HG03175 (cell line): ENCODE measurements around the gene IL19.
"Not testable (repeated sequence)": the region's sequence is repeated elsewhere in the genome, so short reads cannot be mapped to it uniquely, and the experiment has no call there.

Experiments used
- ATAC-seq: cut with Tn5 transposase; IDR thresholded peaks from one replicate; pipeline ENCODE4 v1.9.1; 2021; ENCODE audit warnings: mild to moderate bottlenecking, moderate library complexity; ENCODE audit not compliant: unreplicated experiment

The IL19 gene

GRCh38 chr1:206852662-206853061, 82.1 kb downstream of the IL19 start:
- ATAC-seq = not testable (repeated sequence)

GRCh38 chr1:206853696-206854095, 83.1 kb downstream of the IL19 start:
- not testable (repeated sequence) for ATAC-seq

GRCh38 chr1:206854401-206855129, 84.0 kb downstream of the IL19 start:
- no peak for ATAC-seq

DNA sequence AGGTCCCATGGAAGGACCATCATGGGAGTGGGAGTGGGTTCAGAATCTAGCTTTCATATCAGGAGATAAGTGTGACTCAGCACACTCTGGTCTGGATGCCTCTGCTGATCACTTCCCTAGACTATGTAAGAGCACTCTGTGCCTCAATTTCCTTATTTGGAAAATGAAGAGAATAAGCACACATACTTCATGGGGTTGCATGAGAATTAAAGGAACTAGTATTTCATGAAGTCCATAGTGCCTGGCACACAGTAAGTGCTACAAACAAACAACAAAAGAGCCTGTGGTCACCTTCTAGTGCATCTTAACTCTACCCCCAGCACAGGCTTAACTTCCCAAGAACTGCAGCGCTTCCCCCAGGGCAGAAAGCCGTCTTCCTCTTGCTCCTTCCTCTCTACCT, 85.3 kb downstream of the IL19 start:
- no peak for ATAC-seq

- no peak for ATAC-seq
Observed at GRCh38 chr1:206856674-206857464, 86.3 kb downstream of the IL19 start.

DNA sequence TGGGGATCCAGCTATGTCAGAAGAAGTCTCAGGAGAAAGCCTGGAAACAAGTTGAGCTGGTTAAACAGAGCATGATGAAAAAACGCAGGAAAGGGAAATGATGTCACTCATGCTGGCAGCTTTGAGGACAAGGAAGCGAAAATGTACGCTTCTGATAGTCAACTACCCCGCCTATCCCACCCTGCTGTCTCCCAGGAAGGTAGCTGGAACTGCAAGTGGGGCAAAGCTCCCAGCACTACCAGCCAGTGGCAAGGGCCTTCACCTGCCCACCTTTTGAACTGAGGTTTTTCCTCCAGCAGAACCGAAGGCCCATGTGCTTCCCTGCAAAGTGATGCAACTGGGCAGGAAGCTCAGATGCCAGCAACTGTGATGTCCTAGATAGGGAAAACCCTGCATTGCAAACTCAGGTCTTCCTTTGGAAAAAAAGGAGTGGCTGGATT, 88.5 kb downstream of the IL19 start:
- no peak for ATAC-seq

DNA sequence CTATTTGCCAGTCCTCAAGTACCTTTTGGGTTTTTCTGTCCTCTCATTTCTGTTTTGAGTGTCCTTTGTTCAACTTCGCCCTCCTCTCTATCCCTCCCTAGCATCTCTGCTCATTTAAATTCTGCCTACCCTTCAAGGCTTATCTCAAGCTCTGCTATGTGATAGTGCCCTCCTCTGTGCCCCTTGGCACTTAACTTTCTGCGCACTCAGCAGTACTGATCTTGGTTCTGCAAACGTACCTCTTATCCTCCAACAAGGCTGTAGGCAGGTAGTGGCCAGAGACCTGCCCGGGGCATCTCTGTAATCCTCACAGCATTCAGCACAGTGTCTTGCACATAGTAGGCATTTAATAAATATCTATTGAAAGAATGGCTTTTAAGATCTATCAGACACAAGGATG, 89.6 kb downstream of the IL19 start:
- no peak for ATAC-seq

DNA sequence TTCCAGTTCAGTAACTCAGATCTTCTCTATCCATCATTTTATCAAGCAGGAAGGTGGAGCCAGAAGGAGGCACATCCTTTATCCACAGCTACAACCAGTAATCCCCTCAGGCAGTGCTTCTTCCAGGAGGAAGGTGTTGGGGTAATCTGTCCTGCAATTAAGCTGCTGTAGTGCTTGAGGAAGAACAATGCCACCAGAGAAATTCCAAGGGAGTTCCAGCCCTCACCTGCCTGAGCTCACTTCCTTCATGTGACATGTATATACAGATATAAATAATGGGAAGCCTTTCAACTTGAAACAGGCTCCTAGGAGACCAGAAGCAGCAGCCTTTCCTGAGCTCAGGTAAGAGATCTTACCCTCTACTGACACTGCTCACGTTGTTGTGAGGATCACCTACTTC, 92.7 kb downstream of the IL19 start:
- ATAC-seq = no peak

- ATAC-seq = no peak
Observed at GRCh38 chr1:206864939-206865671, 94.5 kb downstream of the IL19 start, which contains the start of gene IL20. TSS of gene IL20 (plus strand) at chr1:206865623. CDS start at chr1:206865853, 230 bp downstream.

GRCh38 chr1:206866062-206866461, 95.5 kb downstream of the IL19 start:
- no peak for ATAC-seq

GRCh38 chr1:206867239-206867638, 96.7 kb downstream of the IL19 start:
- ATAC-seq = no peak

- no peak for ATAC-seq
Observed at GRCh38 chr1:206867716-206868115, 97.1 kb downstream of the IL19 start.

DNA sequence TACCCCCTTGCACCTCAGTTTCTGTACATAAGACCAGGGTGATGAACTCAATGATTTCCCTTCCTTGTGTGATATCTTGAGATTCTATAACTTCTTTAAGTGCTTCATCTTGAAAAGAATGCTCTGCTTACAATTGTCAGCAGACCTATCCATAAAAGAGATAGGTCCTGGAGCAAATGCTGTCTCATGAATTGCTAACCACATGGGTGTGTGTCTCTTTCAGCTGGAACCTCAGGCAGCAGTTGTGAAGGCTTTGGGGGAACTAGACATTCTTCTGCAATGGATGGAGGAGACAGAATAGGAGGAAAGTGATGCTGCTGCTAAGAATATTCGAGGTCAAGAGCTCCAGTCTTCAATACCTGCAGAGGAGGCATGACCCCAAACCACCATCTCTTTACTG, 97.7 kb downstream of the IL19 start:
- no peak for ATAC-seq

DNA sequence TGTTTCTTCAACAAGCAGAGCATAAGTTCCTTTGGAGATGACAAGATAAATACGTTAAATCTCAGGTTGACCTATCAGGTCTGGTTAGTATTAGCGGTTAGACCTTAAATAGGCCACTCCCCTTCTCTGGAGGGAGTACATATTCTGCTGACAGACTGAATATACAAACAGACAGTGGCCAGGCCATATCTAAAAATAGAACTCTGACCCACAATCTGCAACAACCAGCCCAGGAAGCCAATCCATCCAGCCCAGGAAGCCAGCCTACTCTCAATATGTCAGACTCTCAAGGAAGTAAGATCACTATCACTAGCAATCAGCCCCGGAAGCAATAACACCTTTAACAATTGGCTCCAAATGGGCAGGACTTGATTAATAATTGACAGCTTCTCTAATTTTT, 101.6 kb downstream of the IL19 start:
- no peak for ATAC-seq

DNA sequence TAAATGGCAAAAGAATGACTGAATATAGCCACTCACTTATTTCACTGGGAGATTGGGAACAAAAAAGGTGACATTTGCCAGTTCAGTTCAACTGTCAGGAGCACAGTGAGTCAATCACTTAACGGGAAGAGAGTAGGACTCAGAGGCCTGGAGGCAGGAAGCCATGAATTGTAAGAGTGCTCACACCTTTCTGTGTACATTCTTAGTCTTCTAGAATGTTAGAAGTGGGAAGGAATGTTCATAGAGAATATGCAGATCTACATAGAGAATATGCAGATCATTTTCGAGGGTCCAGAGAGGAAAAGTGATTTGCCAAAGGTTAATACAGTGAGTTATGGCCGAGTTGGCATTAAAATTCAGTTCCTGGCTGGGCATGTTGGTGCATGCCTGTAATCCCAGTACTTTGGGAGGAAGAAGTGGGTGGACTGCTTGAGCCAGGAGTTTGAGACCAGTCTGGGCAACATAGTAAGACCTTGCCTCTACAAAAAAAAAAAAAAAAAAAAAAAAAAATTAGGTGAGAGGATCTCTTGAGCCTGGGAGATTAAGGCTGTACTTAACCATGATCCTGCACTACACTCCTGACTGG, 103.1 kb downstream of the IL19 start:
- ATAC-seq = no peak

DNA sequence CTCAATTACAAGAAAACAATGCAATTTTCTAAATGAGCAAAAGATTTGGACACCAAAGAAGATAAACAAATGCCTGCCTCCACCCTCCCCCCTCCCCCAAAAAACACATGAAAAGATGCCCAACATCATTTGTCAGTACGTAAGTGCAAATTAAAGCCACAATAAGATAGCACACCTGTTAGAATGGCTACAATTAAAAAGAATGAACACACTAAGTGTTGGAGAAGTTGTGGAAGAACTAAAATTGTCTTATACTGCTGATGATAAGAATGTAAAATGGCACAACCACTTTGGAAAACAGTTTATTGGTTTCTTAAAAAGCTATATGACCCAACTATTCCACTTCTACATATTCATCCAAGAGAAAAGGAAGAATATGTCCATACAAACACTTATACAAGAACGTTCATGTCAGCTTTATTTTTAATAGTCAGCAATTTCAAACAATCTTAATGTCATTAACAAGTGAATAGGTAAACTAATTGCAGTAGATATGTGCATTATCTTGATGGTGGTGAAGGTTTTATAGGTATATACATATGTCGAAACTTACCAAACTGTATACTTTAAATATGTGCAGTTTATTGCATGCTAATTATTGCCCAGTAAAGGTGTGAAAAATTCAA, 105.3 kb downstream of the IL19 start:
- ATAC-seq = no peak

DNA sequence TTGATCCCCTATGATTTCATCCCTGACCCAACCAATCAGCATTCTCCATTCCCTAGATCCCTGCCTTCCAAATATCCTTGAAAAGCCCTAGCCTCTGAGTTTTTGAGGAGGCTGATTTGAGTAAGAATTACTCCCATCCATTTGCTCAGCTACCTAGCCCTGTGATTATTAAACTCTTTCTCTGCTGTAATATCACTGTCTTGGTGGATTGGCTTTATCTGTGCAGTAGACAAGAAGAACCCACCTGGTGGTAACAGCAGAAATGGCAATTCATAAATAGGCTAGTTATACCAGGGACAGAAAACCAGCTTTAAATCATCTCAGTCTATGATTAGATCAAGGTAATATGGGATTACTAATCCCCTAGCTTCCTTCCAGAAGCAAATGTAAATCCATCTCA, 107.9 kb downstream of the IL19 start:
- ATAC-seq = no peak

GRCh38 chr1:206880314-206880713, 109.7 kb downstream of the IL19 start:
- ATAC-seq = no peak

GRCh38 chr1:206882555-206882954, 112.0 kb downstream of the IL19 start:
- ATAC-seq = no peak

GRCh38 chr1:206883160-206883559, 112.6 kb downstream of the IL19 start:
- no peak for ATAC-seq

GRCh38 chr1:206883876-206884275, 113.3 kb downstream of the IL19 start:
- no peak for ATAC-seq
